ENCODE measurements around the gene ATF1. TPM values are rescaled to one million over a fixed set of nuclear protein-coding genes. Genes with fewer than 3 reads are reported as not detected.
"Not testable (repeated sequence)": the region's sequence is repeated elsewhere in the genome, so short reads cannot be mapped to it uniquely, and the experiment has no call there.

ATF1 gene
- total and polyA plus RNA-seq, 5 donors: 8.4 to 33.1 (median 23.2) TPM

DNA sequence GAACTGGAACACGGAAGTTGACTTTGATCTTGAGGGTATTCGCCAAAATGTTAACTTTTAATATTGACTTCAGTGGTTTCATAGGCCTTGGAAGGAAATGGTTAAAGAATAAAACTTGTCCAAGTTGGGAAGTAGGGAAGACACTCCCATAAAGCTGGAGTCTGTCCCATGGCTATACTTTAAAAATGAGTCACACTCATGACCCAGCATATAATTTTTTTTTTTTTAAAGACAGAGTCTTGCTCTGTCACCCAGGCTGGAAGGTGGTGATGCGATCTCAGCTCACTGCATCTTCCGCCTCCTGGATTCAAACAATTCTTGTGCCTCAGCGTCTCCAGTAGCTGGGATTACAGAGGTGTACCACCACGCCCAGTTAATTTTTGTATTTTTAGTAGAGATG lies 98.4 kb downstream of the ATF1 start:
- 89% methylated on average over 6 of the region's 6 CpGs for WGBS
- ATAC-seq (no peak), DNase-seq (no peak)
- Histone ChIP-seq H3K27me3 (ENCODE audit: control insufficient read depth, insufficient read depth) (no peaks in the 10 kb centered on the region), H3K27ac (ENCODE audit: low read length) (no peak overlapping the region), H3K4me1 (ENCODE audit: control insufficient read depth, insufficient read depth, low read length) (no peaks in the 10 kb centered on the region), H3K9me3 (ENCODE audit: control insufficient read depth, low read length) (peaks cover 2% of the 10 kb centered on the region), H3K4me3 (ENCODE audit: low read length) (no peak overlapping the region)
- intact Hi-C loops (cut with DNase I): no loop called here

DNA sequence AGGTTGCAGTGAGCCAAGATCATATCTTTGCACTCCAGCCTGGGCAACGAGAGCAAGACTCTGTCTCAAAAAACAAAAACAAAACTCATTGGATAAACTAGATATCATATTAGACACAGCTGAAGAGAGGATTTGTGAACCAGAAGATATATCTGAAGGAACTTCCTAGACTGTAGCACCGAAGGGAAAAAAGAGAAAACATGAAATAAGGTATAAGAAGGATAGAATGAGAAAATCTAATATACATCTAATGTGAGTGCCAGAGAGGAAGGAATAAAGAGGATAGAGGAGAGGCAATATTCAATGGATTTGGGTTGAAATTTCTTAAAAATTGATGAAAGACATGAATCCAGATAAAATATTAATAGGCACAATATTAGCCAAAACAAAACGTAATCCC lies 101.4 kb downstream of the ATF1 start:
- ATAC-seq: no peak
- intact Hi-C loops (cut with DNase I): no loop called here
- Histone ChIP-seq H3K27me3 (ENCODE audit: control insufficient read depth, insufficient read depth) (no peaks in the 10 kb centered on the region), H3K9me3 (ENCODE audit: control insufficient read depth, low read length) (peaks cover 2% of the 10 kb centered on the region), H3K4me1 (ENCODE audit: control insufficient read depth, insufficient read depth, low read length) (no peaks in the 10 kb centered on the region), H3K27ac (ENCODE audit: low read length) (no peak overlapping the region), H3K4me3 (ENCODE audit: low read length) (no peak overlapping the region)
- no peak for DNase-seq
- 81% methylated on average over 3 of the region's 3 CpGs for WGBS

DNA sequence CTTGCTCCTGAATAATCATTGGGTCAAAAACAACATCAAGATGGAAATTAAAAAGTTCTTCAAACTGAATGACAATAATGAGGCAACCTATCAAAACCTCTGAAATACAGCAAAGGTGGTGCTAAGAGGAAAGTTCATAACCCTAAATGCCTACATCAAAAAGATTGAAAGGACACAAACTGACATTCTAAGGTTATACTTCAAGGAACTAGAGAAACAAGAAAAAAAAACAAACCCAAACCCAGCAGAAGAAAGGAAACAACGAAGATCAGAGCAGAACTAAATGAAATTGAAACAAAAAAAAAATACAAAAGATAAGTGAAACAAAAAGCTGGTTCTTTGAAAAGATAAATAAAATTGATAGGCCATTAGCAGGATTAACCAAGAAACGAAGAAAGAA lies 105.0 kb downstream of the ATF1 start:
- WGBS: 55% methylated on average over 2 of the region's 2 CpGs
- ATAC-seq; DNase-seq; H3K9me3 ChIP-seq (ENCODE audit: control insufficient read depth, low read length); intact Hi-C loops (cut with DNase I); H3K4me3 ChIP-seq (ENCODE audit: low read length); H3K27ac ChIP-seq (ENCODE audit: low read length); H3K4me1 ChIP-seq (ENCODE audit: control insufficient read depth, insufficient read depth, low read length); H3K27me3 ChIP-seq (ENCODE audit: control insufficient read depth, insufficient read depth): not testable (repeated sequence)

Other genes with a start within 250 kb of the ATF1 start
- gene TMPRSS12, start 78.8 kb downstream of the ATF1 start, total RNA-seq: not detected
- not detected for gene TMPRSS12, start 78.8 kb downstream of the ATF1 start, polyA plus RNA-seq
- gene HIGD1C, start 188.4 kb downstream of the ATF1 start, total RNA-seq: not detected
- gene HIGD1C, start 188.4 kb downstream of the ATF1 start, polyA plus RNA-seq: not detected

Data from right cardiac atrium (tissue), 5 donors.